IMR-90 (cell line): ENCODE data around the gene RSRC1.

Source experiments
- BHLHE40 ChIP-seq: fragments of 150-350 bp; IDR thresholded peaks from 2 replicates; pipeline ENCODE4 v1.6.1; 2016; ENCODE audit warnings: mild to moderate bottlenecking, low read depth, low read length
- CEBPB ChIP-seq: IDR thresholded peaks from 2 replicates; pipeline ENCODE4 v1.6.1; 2012; ENCODE audit warnings: low read depth, low read length, improper control_type of control experiment
- CHD1 ChIP-seq: IDR thresholded peaks from 2 replicates; pipeline ENCODE4 v1.6.1; 2012; ENCODE audit warnings: low read depth, low read length, improper control_type of control experiment
- MAFK ChIP-seq: IDR thresholded peaks from 2 replicates; pipeline ENCODE4 v1.6.1; 2012; ENCODE audit warnings: low read depth, low read length, improper control_type of control experiment
- MXI1 ChIP-seq: IDR thresholded peaks from 2 replicates; pipeline ENCODE4 v1.6.1; 2012; ENCODE audit warnings: low read depth, mild to moderate bottlenecking, low read length, moderate library complexity, borderline replicate concordance
- NFE2L2 ChIP-seq: fragments of 150-350 bp; IDR thresholded peaks from 2 replicates; pipeline ENCODE4 v1.6.1; 2016; ENCODE audit warnings: low read depth, mild to moderate bottlenecking, low read length
- POLR2A ChIP-seq: IDR thresholded peaks from 2 replicates; pipeline ENCODE4 v1.6.1; 2012; ENCODE audit warnings: mild to moderate bottlenecking, low read depth, low read length
- RAD21 ChIP-seq: IDR thresholded peaks from 2 replicates; pipeline ENCODE4 v1.6.1; 2012; ENCODE audit warnings: low read length, improper control_type of control experiment
- RCOR1 ChIP-seq: IDR thresholded peaks from 2 replicates; pipeline ENCODE4 v1.6.1; 2012; ENCODE audit warnings: mild to moderate bottlenecking, low read length, improper control_type of control experiment; ENCODE audit not compliant: insufficient replicate concordance
- RFX5 ChIP-seq: IDR thresholded peaks from 2 replicates; pipeline ENCODE4 v1.8.0; 2012; ENCODE audit warnings: low read depth, mild to moderate bottlenecking, low read length, moderate library complexity
- SMC3 ChIP-seq: fragments of 150-350 bp; IDR thresholded peaks from 2 replicates; pipeline ENCODE4 v1.6.1; 2016; ENCODE audit warnings: low read depth, mild to moderate bottlenecking, antibody characterized with exemption, low read length, moderate library complexity
- USF2 ChIP-seq: fragments of 150-350 bp; IDR thresholded peaks from 2 replicates; pipeline ENCODE4 v1.6.1; 2017; ENCODE audit warnings: mild to moderate bottlenecking, antibody characterized with exemption, low read length, low read depth
- TF ChIP-seq, protein P1 (sequence below): conservative IDR thresholded peaks from 2 replicates; pipeline ENCODE4 v1.5.1; 2012; ENCODE audit warnings: mild to moderate bottlenecking, low read depth, low read length, improper control_type of control experiment

DNA sequence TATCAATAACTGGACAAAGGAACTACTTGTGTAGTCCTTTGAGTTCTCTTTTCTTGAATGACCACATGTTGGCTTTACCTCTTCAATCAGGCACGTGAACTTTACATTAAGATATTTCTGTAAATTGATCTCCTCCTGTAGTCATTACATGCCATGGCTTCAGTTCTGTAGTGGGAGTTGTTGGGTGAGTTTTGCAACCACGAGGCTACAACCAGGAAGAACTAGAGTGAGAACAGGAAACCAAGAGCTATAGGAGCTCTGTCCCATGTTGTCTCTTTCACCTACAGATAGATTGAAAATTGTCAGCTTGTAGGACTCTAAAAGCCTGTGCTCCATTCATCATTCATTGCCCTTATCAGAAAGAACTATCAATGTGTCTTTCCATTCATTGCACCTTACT is 2.0 kb downstream of the RSRC1 start:
- TF ChIP-seq, protein P1, sequence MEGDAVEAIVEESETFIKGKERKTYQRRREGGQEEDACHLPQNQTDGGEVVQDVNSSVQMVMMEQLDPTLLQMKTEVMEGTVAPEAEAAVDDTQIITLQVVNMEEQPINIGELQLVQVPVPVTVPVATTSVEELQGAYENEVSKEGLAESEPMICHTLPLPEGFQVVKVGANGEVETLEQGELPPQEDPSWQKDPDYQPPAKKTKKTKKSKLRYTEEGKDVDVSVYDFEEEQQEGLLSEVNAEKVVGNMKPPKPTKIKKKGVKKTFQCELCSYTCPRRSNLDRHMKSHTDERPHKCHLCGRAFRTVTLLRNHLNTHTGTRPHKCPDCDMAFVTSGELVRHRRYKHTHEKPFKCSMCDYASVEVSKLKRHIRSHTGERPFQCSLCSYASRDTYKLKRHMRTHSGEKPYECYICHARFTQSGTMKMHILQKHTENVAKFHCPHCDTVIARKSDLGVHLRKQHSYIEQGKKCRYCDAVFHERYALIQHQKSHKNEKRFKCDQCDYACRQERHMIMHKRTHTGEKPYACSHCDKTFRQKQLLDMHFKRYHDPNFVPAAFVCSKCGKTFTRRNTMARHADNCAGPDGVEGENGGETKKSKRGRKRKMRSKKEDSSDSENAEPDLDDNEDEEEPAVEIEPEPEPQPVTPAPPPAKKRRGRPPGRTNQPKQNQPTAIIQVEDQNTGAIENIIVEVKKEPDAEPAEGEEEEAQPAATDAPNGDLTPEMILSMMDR, result no peak
- TF ChIP-seq POLR2A (no peak), RFX5 (no peak), NFE2L2 (no peak), RAD21 (no peak), CEBPB (no peak), MXI1 (no peak), BHLHE40 (no peak), RCOR1 (no peak), CHD1 (no peak), MAFK (no peak), USF2 (no peak), SMC3 (no peak)
